Panc1 (cell line): ENCODE measurements around the gene PCGF3. TPM values are rescaled to one million over a fixed set of nuclear protein-coding genes. Genes with fewer than 3 reads are reported as not detected.

Source experiments
- ATAC-seq: fragments of 200-7000 bp; cut with Tn5 transposase; 2 replicates; pipeline ENCODE4 v1.9.1; 2020; ENCODE audit warnings: mild to moderate bottlenecking, moderate library complexity
- BruUV-seq: library from RNA; stranded (reverse); fragments of 400-500 nt; replicated peaks from 2 replicates; lab custom pipeline; 2021; lab: Mats Ljungman, UMichigan
- CTCF ChIA-PET: fragments of 300-600 bp; sonication (Branson Sonifier 250); formaldehyde crosslinking; loops from one replicate; lab custom pipeline; 2022; ENCODE audit warnings: antibody characterized with exemption; lab: Charles Lee
- POLR2A ChIA-PET: fragments of 300-600 bp; sonication (Branson Sonifier 250); formaldehyde crosslinking; loops from one replicate; lab custom pipeline; 2022; ENCODE audit warnings: antibody characterized with exemption; lab: Charles Lee
- DNase-seq: peaks from one replicate; pipeline ENCODE4 v3.0.0-alpha.2; 2010; ENCODE audit warnings: low read depth, low spot score
- H3K27ac ChIP-seq: 2 replicates; pipeline ENCODE4 v1.5.1; 2011; ENCODE audit warnings: mild to moderate bottlenecking, low read length, inconsistent platforms
- H3K27me3 ChIP-seq: fragments of 200-500 bp; sonication (Bioruptor generic); 2 replicates; pipeline ENCODE4 v1.6.0; 2014; ENCODE audit warnings: low read length, inconsistent platforms; ENCODE audit not compliant: control insufficient read depth, insufficient read depth
- H3K36me3 ChIP-seq: fragments of 200-500 bp; sonication (Bioruptor generic); 2 replicates; pipeline ENCODE4 v1.5.1; 2014; ENCODE audit warnings: inconsistent platforms, mild to moderate bottlenecking, low read length, moderate library complexity; ENCODE audit not compliant: control insufficient read depth, insufficient read depth
- H3K4me1 ChIP-seq: 2 replicates; pipeline ENCODE4 v1.5.1; 2011; ENCODE audit warnings: inconsistent platforms, mild to moderate bottlenecking, low read length, moderate library complexity; ENCODE audit not compliant: control insufficient read depth, insufficient read depth
- H3K4me3 ChIP-seq, 2 experiments: 2 replicates each; pipeline ENCODE4 v1.5.1; 2011 to 2012; ENCODE audit warnings: low read depth in 2 of 2, low read length in 2 of 2, mild to moderate bottlenecking in 2 of 2, inconsistent platforms in 1 of 2, moderate library complexity in 1 of 2
- H3K9me3 ChIP-seq: fragments of 200-500 bp; sonication (Bioruptor generic); 2 replicates; pipeline ENCODE4 v1.5.1; 2014; ENCODE audit warnings: low read depth, mild to moderate bottlenecking, inconsistent platforms, low read length, moderate library complexity; ENCODE audit not compliant: control insufficient read depth, insufficient read depth
- POLR2AphosphoS5 ChIP-seq: IDR thresholded peaks from 2 replicates; pipeline ENCODE4 v1.6.1; 2012; ENCODE audit warnings: mild to moderate bottlenecking, low read depth, low read length, moderate library complexity
- SIN3A ChIP-seq: IDR thresholded peaks from 2 replicates; pipeline ENCODE4 v1.6.1; 2012; ENCODE audit warnings: low read depth, mild to moderate bottlenecking, low read length, moderate library complexity, borderline replicate concordance; ENCODE audit not compliant: insufficient read depth
- TCF7L2 ChIP-seq: IDR thresholded peaks from 2 replicates; pipeline ENCODE4 v1.6.1; 2011; ENCODE audit warnings: mild to moderate bottlenecking, low read depth, low read length, inconsistent platforms
- in situ Hi-C: cut with HindIII; loops from 2 replicates; pipeline ENCODE4 v1.10.0; 2016; ENCODE audit warnings: low sequenced_read_pairs, low pct_unique_long_range_greater_than_20kb
- intact Hi-C: fragments of 100-400 bp; cut with micrococcal nuclease; formaldehyde crosslinking; loops from one replicate; pipeline ENCODE4 v1.10.0; 2022; ENCODE audit not compliant: unreplicated experiment
- total RNA-seq: library from RNA; stranded (reverse); gene quantifications from one replicate; pipeline ENCODE4 v1.2.1, GENCODE V29; 2021; ENCODE audit not compliant: unreplicated experiment
- TF ChIP-seq, protein P1 (sequence below), 2 experiments: IDR thresholded peaks; 2 replicates each; pipeline ENCODE4 v1.6.1; 2011 to 2012; ENCODE audit warnings: low read depth in 2 of 2, control low read depth in 1 of 2, low read length in 1 of 2, mild to moderate bottlenecking in 1 of 2, moderate library complexity in 1 of 2; ENCODE audit not compliant: insufficient read depth in 1 of 2
- TF ChIP-seq, protein P2 (sequence below): fragments of 450-650 bp; IDR thresholded peaks from 2 replicates; pipeline ENCODE4 v1.5.1; 2017; ENCODE audit warnings: mild to moderate bottlenecking

PCGF3 gene
- total RNA-seq, 1 experiment from 2014 or later = 44.6 TPM

DNA sequence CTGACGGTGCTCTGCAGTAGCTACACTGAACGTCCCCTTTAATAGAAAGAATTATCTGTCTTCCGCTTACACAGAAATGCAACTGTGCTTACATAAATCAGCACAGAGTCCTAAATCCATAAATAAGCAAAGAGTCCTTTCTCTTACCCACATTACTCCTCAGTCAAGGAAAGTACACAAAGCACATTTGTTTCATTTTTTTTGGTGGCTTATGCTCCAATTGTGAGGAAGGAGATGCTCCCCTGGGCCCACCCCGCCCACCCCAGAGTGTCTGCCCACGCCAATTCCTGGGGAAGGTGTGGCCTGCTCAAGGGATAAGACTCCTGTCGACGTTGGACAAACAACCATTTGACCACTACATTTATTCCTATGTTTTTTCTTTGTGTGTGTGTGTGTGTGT lies 66.5 kb downstream of the PCGF3 start:
- ChIA-PET CTCF (no interaction called here), POLR2A (no interaction called here)
- intact Hi-C loops = no loop called here
- H3K4me1 ChIP-seq = peaks cover 22% of the 10 kb centered on the region
- peaks cover 2% of the 10 kb centered on the region; the same call in 1 of the 2 replicates for H3K36me3 ChIP-seq
- H3K4me3 ChIP-seq = no peak overlapping the region
- no peak overlapping the region for H3K27ac ChIP-seq
- ATAC-seq (no peak), DNase-seq (no peak)
- TF ChIP-seq, protein P1, sequence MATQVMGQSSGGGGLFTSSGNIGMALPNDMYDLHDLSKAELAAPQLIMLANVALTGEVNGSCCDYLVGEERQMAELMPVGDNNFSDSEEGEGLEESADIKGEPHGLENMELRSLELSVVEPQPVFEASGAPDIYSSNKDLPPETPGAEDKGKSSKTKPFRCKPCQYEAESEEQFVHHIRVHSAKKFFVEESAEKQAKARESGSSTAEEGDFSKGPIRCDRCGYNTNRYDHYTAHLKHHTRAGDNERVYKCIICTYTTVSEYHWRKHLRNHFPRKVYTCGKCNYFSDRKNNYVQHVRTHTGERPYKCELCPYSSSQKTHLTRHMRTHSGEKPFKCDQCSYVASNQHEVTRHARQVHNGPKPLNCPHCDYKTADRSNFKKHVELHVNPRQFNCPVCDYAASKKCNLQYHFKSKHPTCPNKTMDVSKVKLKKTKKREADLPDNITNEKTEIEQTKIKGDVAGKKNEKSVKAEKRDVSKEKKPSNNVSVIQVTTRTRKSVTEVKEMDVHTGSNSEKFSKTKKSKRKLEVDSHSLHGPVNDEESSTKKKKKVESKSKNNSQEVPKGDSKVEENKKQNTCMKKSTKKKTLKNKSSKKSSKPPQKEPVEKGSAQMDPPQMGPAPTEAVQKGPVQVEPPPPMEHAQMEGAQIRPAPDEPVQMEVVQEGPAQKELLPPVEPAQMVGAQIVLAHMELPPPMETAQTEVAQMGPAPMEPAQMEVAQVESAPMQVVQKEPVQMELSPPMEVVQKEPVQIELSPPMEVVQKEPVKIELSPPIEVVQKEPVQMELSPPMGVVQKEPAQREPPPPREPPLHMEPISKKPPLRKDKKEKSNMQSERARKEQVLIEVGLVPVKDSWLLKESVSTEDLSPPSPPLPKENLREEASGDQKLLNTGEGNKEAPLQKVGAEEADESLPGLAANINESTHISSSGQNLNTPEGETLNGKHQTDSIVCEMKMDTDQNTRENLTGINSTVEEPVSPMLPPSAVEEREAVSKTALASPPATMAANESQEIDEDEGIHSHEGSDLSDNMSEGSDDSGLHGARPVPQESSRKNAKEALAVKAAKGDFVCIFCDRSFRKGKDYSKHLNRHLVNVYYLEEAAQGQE (IDR thresholded peaks at IDR 0.05; ENCODE audit: insufficient read depth in 1 of 2, low read depth in 2 of 2, low read length in 1 of 2) = no peak
- TF ChIP-seq, protein P2, sequence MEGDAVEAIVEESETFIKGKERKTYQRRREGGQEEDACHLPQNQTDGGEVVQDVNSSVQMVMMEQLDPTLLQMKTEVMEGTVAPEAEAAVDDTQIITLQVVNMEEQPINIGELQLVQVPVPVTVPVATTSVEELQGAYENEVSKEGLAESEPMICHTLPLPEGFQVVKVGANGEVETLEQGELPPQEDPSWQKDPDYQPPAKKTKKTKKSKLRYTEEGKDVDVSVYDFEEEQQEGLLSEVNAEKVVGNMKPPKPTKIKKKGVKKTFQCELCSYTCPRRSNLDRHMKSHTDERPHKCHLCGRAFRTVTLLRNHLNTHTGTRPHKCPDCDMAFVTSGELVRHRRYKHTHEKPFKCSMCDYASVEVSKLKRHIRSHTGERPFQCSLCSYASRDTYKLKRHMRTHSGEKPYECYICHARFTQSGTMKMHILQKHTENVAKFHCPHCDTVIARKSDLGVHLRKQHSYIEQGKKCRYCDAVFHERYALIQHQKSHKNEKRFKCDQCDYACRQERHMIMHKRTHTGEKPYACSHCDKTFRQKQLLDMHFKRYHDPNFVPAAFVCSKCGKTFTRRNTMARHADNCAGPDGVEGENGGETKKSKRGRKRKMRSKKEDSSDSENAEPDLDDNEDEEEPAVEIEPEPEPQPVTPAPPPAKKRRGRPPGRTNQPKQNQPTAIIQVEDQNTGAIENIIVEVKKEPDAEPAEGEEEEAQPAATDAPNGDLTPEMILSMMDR = no peak
- TF ChIP-seq TCF7L2 (no peak), POLR2AphosphoS5 (no peak), SIN3A (no peak)
- H3K9me3 ChIP-seq = no peaks in the 10 kb centered on the region
- H3K27me3 ChIP-seq = no peaks in the 10 kb centered on the region
- no TSS peak for BruUV-seq
- in situ Hi-C loops = no loop called here

DNA sequence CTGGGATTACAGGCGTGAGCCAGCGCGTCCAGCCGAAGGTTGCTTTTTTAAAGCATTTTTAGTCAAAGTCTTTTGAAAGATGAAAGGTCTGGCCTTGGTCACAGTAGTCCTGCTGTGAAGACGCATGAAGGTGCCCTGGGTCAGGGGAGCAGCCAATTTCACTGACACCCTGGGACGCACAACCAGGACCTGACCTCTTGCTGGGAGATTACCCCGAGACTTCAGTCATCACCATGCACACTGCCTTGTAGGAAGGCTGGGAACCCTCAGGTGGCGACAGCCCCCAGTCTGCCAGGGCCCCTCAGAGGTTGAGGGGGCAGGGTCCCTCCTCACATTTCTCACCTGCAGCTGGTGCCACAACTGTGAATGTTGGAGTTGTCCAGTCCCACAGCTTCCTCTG lies 67.1 kb downstream of the PCGF3 start:
- DNase-seq (no peak), ATAC-seq (no peak)
- POLR2A ChIA-PET = interaction anchor here (0.6 kb wide), 1 partner anchor 73 kb away, joined by 4 read pairs; no protein-coding TSS in a partner anchor
- intact Hi-C loops (no loop called here), in situ Hi-C loops (no loop called here)
- no peaks in the 10 kb centered on the region for H3K9me3 ChIP-seq
- no TSS peak for BruUV-seq
- TF ChIP-seq POLR2AphosphoS5 (no peak), TCF7L2 (no peak), SIN3A (no peak)
- TF ChIP-seq, protein P1 (IDR thresholded peaks at IDR 0.05; ENCODE audit: insufficient read depth in 1 of 2, low read depth in 2 of 2, low read length in 1 of 2) = no peak
- TF ChIP-seq, protein P2 = no peak
- CTCF ChIA-PET = no interaction called here
- H3K4me1 ChIP-seq = peaks cover 17% of the 10 kb centered on the region
- H3K27ac ChIP-seq = no peak overlapping the region
- H3K27me3 ChIP-seq = no peaks in the 10 kb centered on the region
- peaks cover 4% of the 10 kb centered on the region; the same call in 1 of the 2 replicates for H3K36me3 ChIP-seq
- no peak overlapping the region for H3K4me3 ChIP-seq
